ENCODE results near the gene TSPAN11.

The TSPAN11 gene

GRCh38 chr12:30965613-30965985, 39.1 kb downstream of the TSPAN11 start:
- no peak overlapping the region for H3K27ac ChIP-seq (ENCODE audit: low read depth, low read length)
- peaks cover 4 to 12% (median 11%) of the 10 kb centered on the region in 5 donors for H3K4me1 ChIP-seq (ENCODE audit: control insufficient read depth in 5 of 5, insufficient read depth in 5 of 5, low read length in 5 of 5)
- H3K4me3 ChIP-seq (ENCODE audit: low read depth in 1 of 5, low read length in 5 of 5), result no peak overlapping the region
- no peaks in the 10 kb centered on the region for H3K36me3 ChIP-seq (ENCODE audit: control insufficient read depth in 5 of 5, insufficient read depth in 5 of 5, low read length in 5 of 5)
- H3K9ac ChIP-seq (ENCODE audit: low read length in 5 of 5), result no peak overlapping the region
- no peaks in the 10 kb centered on the region for H3K27me3 ChIP-seq (ENCODE audit: control insufficient read depth in 5 of 5, insufficient read depth in 4 of 5, low read length in 5 of 5)
- H3K9me3 ChIP-seq (ENCODE audit: control insufficient read depth in 5 of 5, low read length in 5 of 5), result no peaks in the 10 kb centered on the region

- H3K27me3 ChIP-seq (ENCODE audit: control insufficient read depth in 5 of 5, insufficient read depth in 4 of 5, low read length in 5 of 5), result no peaks in the 10 kb centered on the region
- no peaks in the 10 kb centered on the region for H3K9me3 ChIP-seq (ENCODE audit: control insufficient read depth in 5 of 5, low read length in 5 of 5)
- H3K27ac ChIP-seq (ENCODE audit: low read depth, low read length), result no peak overlapping the region
- H3K4me1 ChIP-seq (ENCODE audit: control insufficient read depth in 5 of 5, insufficient read depth in 5 of 5, low read length in 5 of 5), result peaks cover 4 to 18% (median 17%) of the 10 kb centered on the region in 5 donors
- H3K4me3 ChIP-seq (ENCODE audit: low read depth in 1 of 5, low read length in 5 of 5), result no peak overlapping the region
- H3K36me3 ChIP-seq (ENCODE audit: control insufficient read depth in 5 of 5, insufficient read depth in 5 of 5, low read length in 5 of 5), result no peaks in the 10 kb centered on the region
- H3K9ac ChIP-seq (ENCODE audit: low read length in 5 of 5), result no peak overlapping the region
These were observed 40.5 kb downstream of the TSPAN11 start for GRCh38 chr12:30967026-30967425.

DNA sequence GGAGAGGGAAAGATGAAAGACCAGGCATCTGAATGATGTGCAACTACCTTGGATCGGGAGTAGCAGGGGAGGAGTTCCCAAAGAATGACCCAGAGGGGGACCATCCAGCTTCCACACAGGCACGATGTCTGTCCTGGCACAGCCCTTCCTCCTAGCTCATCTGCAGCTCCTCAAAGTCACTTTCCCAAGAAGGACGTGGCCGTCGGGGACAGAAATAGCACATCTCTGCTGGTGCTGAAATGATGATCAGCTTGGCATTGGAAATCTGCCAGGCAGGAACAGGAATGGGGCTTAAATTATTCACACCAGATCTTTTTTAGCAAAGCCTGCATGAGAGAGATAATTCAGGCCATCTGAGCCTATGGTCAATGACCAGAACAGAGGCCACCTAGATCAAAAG, 41.7 kb downstream of the TSPAN11 start:
- H3K27me3 ChIP-seq (ENCODE audit: control insufficient read depth in 5 of 5, insufficient read depth in 4 of 5, low read length in 5 of 5), result no peaks in the 10 kb centered on the region
- H3K9ac ChIP-seq (ENCODE audit: low read length in 5 of 5), result no peak overlapping the region
- H3K4me3 ChIP-seq (ENCODE audit: low read depth in 1 of 5, low read length in 5 of 5), result no peak overlapping the region
- H3K4me1 ChIP-seq (ENCODE audit: control insufficient read depth in 5 of 5, insufficient read depth in 5 of 5, low read length in 5 of 5), result peaks cover 4 to 18% (median 17%) of the 10 kb centered on the region in 5 donors
- H3K36me3 ChIP-seq (ENCODE audit: control insufficient read depth in 5 of 5, insufficient read depth in 5 of 5, low read length in 5 of 5), result no peaks in the 10 kb centered on the region
- no peak overlapping the region for H3K27ac ChIP-seq (ENCODE audit: low read depth, low read length)
- H3K9me3 ChIP-seq (ENCODE audit: control insufficient read depth in 5 of 5, low read length in 5 of 5), result no peaks in the 10 kb centered on the region

- H3K36me3 ChIP-seq (ENCODE audit: control insufficient read depth in 5 of 5, insufficient read depth in 5 of 5, low read length in 5 of 5), result no peaks in the 10 kb centered on the region
- H3K9me3 ChIP-seq (ENCODE audit: control insufficient read depth in 5 of 5, low read length in 5 of 5), result no peaks in the 10 kb centered on the region
- no peaks in the 10 kb centered on the region for H3K27me3 ChIP-seq (ENCODE audit: control insufficient read depth in 5 of 5, insufficient read depth in 4 of 5, low read length in 5 of 5)
- no peak overlapping the region for H3K4me3 ChIP-seq (ENCODE audit: low read depth in 1 of 5, low read length in 5 of 5)
- H3K27ac ChIP-seq (ENCODE audit: low read depth, low read length), result no peak overlapping the region
- H3K9ac ChIP-seq (ENCODE audit: low read length in 5 of 5), result no peak overlapping the region
- peaks cover 4 to 18% (median 17%) of the 10 kb centered on the region in 5 donors for H3K4me1 ChIP-seq (ENCODE audit: control insufficient read depth in 5 of 5, insufficient read depth in 5 of 5, low read length in 5 of 5)
These were observed 42.5 kb downstream of the TSPAN11 start for GRCh38 chr12:30969006-30969405.

- H3K36me3 ChIP-seq (ENCODE audit: control insufficient read depth in 5 of 5, insufficient read depth in 5 of 5, low read length in 5 of 5), result no peaks in the 10 kb centered on the region
- H3K4me1 ChIP-seq (ENCODE audit: control insufficient read depth in 5 of 5, insufficient read depth in 5 of 5, low read length in 5 of 5), result peaks cover 4 to 18% (median 17%) of the 10 kb centered on the region in 5 donors
- no peaks in the 10 kb centered on the region for H3K9me3 ChIP-seq (ENCODE audit: control insufficient read depth in 5 of 5, low read length in 5 of 5)
- no peak overlapping the region for H3K9ac ChIP-seq (ENCODE audit: low read length in 5 of 5)
- no peaks in the 10 kb centered on the region for H3K27me3 ChIP-seq (ENCODE audit: control insufficient read depth in 5 of 5, insufficient read depth in 4 of 5, low read length in 5 of 5)
- no peak overlapping the region for H3K4me3 ChIP-seq (ENCODE audit: low read depth in 1 of 5, low read length in 5 of 5)
- no peak overlapping the region for H3K27ac ChIP-seq (ENCODE audit: low read depth, low read length)
These were observed 43.3 kb downstream of the TSPAN11 start for GRCh38 chr12:30969606-30970395.

GRCh38 chr12:30970559-30971197, 44.1 kb downstream of the TSPAN11 start:
- Histone ChIP-seq H3K27me3 (ENCODE audit: control insufficient read depth in 5 of 5, insufficient read depth in 4 of 5, low read length in 5 of 5) (peaks cover 0 to 3% (median 0%) of the 10 kb centered on the region in 5 donors), H3K4me3 (ENCODE audit: low read depth in 1 of 5, low read length in 5 of 5) (no peak overlapping the region), H3K9me3 (ENCODE audit: control insufficient read depth in 5 of 5, low read length in 5 of 5) (no peaks in the 10 kb centered on the region), H3K4me1 (ENCODE audit: control insufficient read depth in 5 of 5, insufficient read depth in 5 of 5, low read length in 5 of 5) (peaks cover 4 to 18% (median 17%) of the 10 kb centered on the region in 5 donors), H3K9ac (ENCODE audit: low read length in 5 of 5) (no peak overlapping the region), H3K36me3 (ENCODE audit: control insufficient read depth in 5 of 5, insufficient read depth in 5 of 5, low read length in 5 of 5) (no peaks in the 10 kb centered on the region), H3K27ac (ENCODE audit: low read depth, low read length) (no peak overlapping the region)

DNA sequence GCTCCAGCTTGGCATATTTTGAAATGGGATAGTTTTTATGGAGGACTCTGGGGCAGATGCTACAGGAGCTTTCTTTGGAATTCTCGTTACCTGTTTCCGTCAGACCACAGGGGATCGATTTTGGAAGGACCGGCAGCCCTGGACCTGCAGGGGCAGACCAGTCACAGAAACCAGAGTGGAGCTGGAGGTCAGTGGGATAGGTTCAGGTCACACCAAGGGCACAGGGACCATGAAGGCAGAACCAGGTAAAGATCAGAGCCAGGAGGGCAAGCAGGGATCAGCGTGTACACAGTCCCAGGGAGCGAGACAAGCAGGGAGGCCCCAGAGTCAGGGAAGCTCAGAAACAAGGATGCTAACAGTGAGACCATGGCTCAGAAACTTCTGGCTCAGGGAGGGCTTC, 45.5 kb downstream of the TSPAN11 start:
- Histone ChIP-seq H3K36me3 (ENCODE audit: control insufficient read depth in 5 of 5, insufficient read depth in 5 of 5, low read length in 5 of 5) (no peaks in the 10 kb centered on the region), H3K9me3 (ENCODE audit: control insufficient read depth in 5 of 5, low read length in 5 of 5) (no peaks in the 10 kb centered on the region), H3K27me3 (ENCODE audit: control insufficient read depth in 5 of 5, insufficient read depth in 4 of 5, low read length in 5 of 5) (peaks cover 0 to 7% (median 5%) of the 10 kb centered on the region in 5 donors), H3K4me1 (ENCODE audit: control insufficient read depth in 5 of 5, insufficient read depth in 5 of 5, low read length in 5 of 5) (peaks cover 4 to 23% (median 18%) of the 10 kb centered on the region in 5 donors), H3K9ac (ENCODE audit: low read length in 5 of 5) (no peak overlapping the region), H3K27ac (ENCODE audit: low read depth, low read length) (no peak overlapping the region), H3K4me3 (ENCODE audit: low read depth in 1 of 5, low read length in 5 of 5) (no peak overlapping the region)

- H3K9ac ChIP-seq (ENCODE audit: low read length in 5 of 5), result no peak overlapping the region
- no peaks in the 10 kb centered on the region for H3K9me3 ChIP-seq (ENCODE audit: control insufficient read depth in 5 of 5, low read length in 5 of 5)
- H3K36me3 ChIP-seq (ENCODE audit: control insufficient read depth in 5 of 5, insufficient read depth in 5 of 5, low read length in 5 of 5), result no peaks in the 10 kb centered on the region
- no peak overlapping the region for H3K4me3 ChIP-seq (ENCODE audit: low read depth in 1 of 5, low read length in 5 of 5)
- peaks cover 0 to 8% (median 5%) of the 10 kb centered on the region in 5 donors for H3K27me3 ChIP-seq (ENCODE audit: control insufficient read depth in 5 of 5, insufficient read depth in 4 of 5, low read length in 5 of 5)
- peaks cover 4 to 23% (median 18%) of the 10 kb centered on the region in 5 donors for H3K4me1 ChIP-seq (ENCODE audit: control insufficient read depth in 5 of 5, insufficient read depth in 5 of 5, low read length in 5 of 5)
- H3K27ac ChIP-seq (ENCODE audit: low read depth, low read length), result no peak overlapping the region
These were observed 46.6 kb downstream of the TSPAN11 start for GRCh38 chr12:30973175-30973574.

DNA sequence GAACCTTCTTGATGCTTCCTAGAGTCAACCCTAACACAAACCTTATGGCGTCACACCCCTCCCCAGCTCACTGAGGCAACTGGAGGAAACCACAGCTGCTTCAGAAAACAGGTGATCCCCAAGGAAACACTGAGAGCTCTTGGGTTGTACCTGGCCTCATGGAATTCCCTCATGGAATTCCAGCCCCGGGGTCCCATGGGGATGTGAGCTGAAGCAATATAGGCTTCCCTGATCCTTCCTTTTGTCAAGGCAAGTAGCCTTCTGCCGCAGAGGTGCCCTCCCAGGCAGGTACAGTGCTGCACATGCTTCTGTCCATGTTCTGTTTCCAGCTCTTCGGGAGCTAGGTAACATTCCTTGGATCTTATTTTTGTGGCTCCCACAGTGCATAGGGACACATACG, 47.3 kb downstream of the TSPAN11 start:
- Histone ChIP-seq H3K27me3 (ENCODE audit: control insufficient read depth in 5 of 5, insufficient read depth in 4 of 5, low read length in 5 of 5) (peaks cover 3 to 10% (median 5%) of the 10 kb centered on the region in 5 donors), H3K4me1 (ENCODE audit: control insufficient read depth in 5 of 5, insufficient read depth in 5 of 5, low read length in 5 of 5) (peaks cover 4 to 23% (median 18%) of the 10 kb centered on the region in 5 donors), H3K36me3 (ENCODE audit: control insufficient read depth in 5 of 5, insufficient read depth in 5 of 5, low read length in 5 of 5) (no peaks in the 10 kb centered on the region), H3K27ac (ENCODE audit: low read depth, low read length) (no peak overlapping the region), H3K9ac (ENCODE audit: low read length in 5 of 5) (no peak overlapping the region), H3K4me3 (ENCODE audit: low read depth in 1 of 5, low read length in 5 of 5) (no peak overlapping the region), H3K9me3 (ENCODE audit: control insufficient read depth in 5 of 5, low read length in 5 of 5) (no peaks in the 10 kb centered on the region)

DNA sequence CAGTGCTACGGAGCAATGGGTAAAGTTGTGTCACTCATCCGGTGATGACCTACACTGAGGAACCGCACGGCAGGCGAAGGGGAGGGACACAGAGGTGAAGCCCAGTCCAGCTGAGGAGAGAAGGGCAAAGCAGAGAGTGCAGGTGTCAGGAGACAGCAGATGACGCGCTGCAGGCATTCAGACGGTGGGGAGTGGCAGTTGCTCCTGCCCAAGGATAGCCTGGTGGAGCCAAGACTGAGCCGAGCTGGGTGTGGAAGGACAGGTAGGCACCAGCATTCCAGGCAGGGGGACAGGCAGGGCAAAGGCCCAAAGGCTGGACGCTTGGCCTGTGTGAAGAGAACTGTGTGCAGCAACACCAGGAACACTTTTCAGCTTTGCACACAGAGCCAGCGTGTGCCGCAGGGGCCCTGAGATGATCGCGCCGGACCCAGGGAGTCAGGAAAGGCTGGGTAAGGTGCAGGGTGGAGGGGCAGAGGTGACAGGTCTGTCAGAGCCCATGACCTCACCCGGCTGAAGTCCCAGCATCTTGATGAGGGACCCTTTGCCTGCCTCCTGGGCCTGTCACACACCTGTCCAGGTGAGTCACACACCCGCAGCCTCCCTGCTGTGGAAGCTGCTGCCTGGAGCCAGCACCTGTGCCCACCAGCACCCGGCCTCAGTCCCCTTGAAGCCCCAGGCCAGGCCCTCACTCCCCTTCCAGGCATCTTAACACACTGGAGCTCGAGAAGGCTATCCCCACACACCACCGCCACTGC, 48.4 kb downstream of the TSPAN11 start:
- H3K27ac ChIP-seq (ENCODE audit: low read depth, low read length), result no peak overlapping the region
- H3K9me3 ChIP-seq (ENCODE audit: control insufficient read depth in 5 of 5, low read length in 5 of 5), result no peaks in the 10 kb centered on the region
- H3K9ac ChIP-seq (ENCODE audit: low read length in 5 of 5), result no peak overlapping the region
- no peak overlapping the region for H3K4me3 ChIP-seq (ENCODE audit: low read depth in 1 of 5, low read length in 5 of 5)
- peaks cover 3 to 10% (median 7%) of the 10 kb centered on the region in 5 donors for H3K27me3 ChIP-seq (ENCODE audit: control insufficient read depth in 5 of 5, insufficient read depth in 4 of 5, low read length in 5 of 5)
- no peaks in the 10 kb centered on the region for H3K36me3 ChIP-seq (ENCODE audit: control insufficient read depth in 5 of 5, insufficient read depth in 5 of 5, low read length in 5 of 5)
- H3K4me1 ChIP-seq (ENCODE audit: control insufficient read depth in 5 of 5, insufficient read depth in 5 of 5, low read length in 5 of 5), result peaks cover 4 to 22% (median 15%) of the 10 kb centered on the region in 5 donors

All from subcutaneous abdominal adipose tissue (tissue), 5 donors.